ENCODE data around the gene ITGB2. TPM values are rescaled to one million over a fixed set of nuclear protein-coding genes. Genes with fewer than 3 reads are reported as not detected.

ITGB2 gene
- total RNA-seq, 6 experiments from 2014 or later = 0.19 to 0.45 (median 0.33) TPM; not detected in 3

DNA sequence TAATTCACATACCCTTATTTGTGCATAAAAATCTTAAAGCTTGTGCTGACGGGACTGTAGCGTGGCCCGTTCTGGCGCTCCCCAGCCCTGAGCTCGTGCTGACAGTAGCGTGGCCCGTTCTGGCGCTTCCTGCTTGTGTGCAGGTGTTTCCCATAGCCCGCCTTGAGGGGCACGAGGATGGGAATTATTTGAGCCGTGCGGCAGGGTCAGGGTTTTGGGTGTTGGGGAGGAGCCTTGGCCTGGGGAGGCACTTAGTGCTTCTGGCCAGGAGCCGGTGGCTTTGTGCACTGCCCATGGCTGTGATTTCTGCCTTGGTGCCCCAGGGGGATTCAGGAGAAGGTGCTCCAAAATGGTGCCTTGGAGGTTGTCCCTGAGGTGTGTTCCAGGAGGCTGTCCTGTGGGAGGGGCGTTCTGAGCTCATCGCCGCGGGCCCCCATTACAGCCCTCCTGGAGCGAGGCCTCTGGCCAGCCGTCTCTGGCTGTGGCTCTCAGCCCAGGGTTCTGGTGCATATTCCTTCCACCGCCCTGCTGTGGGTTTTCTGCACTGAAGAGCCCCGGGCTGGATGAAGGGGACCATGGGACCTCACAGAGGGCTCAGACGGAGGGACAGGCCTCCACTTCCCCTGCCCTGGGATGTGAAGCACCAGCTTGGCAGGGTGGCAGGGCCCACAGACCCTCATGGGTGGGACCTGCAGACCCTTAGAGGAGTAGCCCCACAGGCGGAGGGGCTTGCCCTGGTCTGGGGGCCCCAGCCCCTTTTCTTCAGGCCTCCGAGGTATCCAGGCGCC, 25.7 kb upstream of the ITGB2 start:
- DNase-seq = no peak
- peaks cover 11% of the 10 kb centered on the region for H3K4me1 Mint-ChIP-seq (ENCODE audit: low read depth)
- no peak overlapping the region for H3K27ac Mint-ChIP-seq
- TF ChIP-seq, protein P1, sequence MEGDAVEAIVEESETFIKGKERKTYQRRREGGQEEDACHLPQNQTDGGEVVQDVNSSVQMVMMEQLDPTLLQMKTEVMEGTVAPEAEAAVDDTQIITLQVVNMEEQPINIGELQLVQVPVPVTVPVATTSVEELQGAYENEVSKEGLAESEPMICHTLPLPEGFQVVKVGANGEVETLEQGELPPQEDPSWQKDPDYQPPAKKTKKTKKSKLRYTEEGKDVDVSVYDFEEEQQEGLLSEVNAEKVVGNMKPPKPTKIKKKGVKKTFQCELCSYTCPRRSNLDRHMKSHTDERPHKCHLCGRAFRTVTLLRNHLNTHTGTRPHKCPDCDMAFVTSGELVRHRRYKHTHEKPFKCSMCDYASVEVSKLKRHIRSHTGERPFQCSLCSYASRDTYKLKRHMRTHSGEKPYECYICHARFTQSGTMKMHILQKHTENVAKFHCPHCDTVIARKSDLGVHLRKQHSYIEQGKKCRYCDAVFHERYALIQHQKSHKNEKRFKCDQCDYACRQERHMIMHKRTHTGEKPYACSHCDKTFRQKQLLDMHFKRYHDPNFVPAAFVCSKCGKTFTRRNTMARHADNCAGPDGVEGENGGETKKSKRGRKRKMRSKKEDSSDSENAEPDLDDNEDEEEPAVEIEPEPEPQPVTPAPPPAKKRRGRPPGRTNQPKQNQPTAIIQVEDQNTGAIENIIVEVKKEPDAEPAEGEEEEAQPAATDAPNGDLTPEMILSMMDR (IDR thresholded peaks at IDR 0.05) = no peak
- H3K4me3 Mint-ChIP-seq = no peak overlapping the region
- no peaks in the 10 kb centered on the region; the same call in 1 of the 2 replicates for H3K36me3 Mint-ChIP-seq (ENCODE audit: low read depth)
- no peaks in the 10 kb centered on the region for H3K9me3 Mint-ChIP-seq
- H3K27me3 Mint-ChIP-seq (ENCODE audit: insufficient read depth) = no peaks in the 10 kb centered on the region

DNA sequence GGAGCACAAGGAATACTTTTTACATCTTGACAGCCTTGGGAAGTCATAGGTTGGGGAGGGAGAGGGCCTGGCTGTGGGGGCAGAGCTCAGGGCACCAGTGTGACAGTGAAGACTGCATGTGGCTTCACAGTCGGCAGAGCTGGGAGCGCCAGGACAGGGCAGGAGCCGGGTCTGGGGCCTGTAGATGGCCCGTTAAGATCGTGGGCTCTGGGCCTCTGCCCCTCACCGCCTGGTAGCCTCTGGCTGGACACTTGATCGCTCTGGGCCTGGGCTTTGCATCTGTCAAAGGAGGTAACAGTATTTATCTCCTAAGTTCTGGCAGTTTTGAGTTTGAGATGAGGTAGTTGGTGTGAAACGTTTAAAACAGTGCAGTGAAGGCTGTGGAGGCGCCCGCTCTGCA, 23.9 kb upstream of the ITGB2 start:
- Mint-ChIP-seq H3K27me3 (ENCODE audit: insufficient read depth) (no peaks in the 10 kb centered on the region), H3K27ac (no peak overlapping the region), H3K4me3 (no peak overlapping the region), H3K4me1 (ENCODE audit: low read depth) (peaks cover 22% of the 10 kb centered on the region), H3K36me3 (ENCODE audit: low read depth) (no peaks in the 10 kb centered on the region; the same call in 1 of the 2 replicates), H3K9me3 (no peaks in the 10 kb centered on the region)
- TF ChIP-seq, protein P1 (IDR thresholded peaks at IDR 0.05) = no peak
- no peak for DNase-seq

DNA sequence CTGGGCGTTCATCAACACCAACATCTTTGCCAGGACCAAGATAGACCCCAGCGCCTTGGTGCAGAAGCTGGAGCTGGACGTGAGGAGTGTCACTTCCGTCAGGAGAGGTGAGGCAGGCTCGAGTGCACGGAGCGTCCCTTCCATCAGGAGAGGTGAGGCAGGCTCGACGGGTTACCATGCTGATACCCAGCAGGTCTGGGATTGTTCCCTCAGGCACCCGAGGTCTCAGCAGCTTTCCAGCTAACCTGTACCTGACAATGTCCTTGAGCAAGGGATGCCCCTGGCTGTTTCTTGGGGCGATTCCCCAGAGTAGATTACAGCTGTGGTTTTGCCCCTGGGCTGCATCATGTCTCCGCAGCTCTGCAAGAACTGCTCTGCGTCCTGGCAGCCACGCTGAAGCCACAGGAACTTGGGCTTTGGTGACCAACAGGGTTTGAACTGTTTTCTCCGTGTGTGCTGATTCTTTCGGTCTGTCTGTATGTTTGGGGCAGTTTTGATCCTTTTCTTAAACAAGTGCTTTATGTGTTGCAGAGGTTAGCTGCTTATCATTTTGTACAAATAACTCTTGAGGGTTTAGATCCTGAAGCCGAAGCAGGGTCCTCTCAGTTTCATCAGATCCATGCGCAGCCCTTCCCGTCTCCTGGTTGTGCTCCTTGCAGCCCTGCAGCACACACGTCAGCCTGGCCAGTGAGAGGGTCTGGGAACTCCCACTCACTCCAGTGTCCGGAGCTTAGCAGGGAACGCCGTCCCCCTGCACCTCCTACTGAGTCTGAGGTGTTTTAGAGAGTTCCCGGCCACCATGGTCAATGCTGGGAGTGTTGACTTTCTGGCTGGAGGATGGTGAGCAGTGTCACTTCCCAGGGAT, 23.2 kb upstream of the ITGB2 start:
- Mint-ChIP-seq H3K27me3 (ENCODE audit: insufficient read depth) (no peaks in the 10 kb centered on the region), H3K27ac (no peak overlapping the region), H3K9me3 (no peaks in the 10 kb centered on the region), H3K4me1 (ENCODE audit: low read depth) (peaks cover 22% of the 10 kb centered on the region), H3K4me3 (no peak overlapping the region), H3K36me3 (ENCODE audit: low read depth) (no peaks in the 10 kb centered on the region; the same call in 1 of the 2 replicates)
- no peak for DNase-seq
- TF ChIP-seq, protein P1 (IDR thresholded peaks at IDR 0.05) = no peak

DNA sequence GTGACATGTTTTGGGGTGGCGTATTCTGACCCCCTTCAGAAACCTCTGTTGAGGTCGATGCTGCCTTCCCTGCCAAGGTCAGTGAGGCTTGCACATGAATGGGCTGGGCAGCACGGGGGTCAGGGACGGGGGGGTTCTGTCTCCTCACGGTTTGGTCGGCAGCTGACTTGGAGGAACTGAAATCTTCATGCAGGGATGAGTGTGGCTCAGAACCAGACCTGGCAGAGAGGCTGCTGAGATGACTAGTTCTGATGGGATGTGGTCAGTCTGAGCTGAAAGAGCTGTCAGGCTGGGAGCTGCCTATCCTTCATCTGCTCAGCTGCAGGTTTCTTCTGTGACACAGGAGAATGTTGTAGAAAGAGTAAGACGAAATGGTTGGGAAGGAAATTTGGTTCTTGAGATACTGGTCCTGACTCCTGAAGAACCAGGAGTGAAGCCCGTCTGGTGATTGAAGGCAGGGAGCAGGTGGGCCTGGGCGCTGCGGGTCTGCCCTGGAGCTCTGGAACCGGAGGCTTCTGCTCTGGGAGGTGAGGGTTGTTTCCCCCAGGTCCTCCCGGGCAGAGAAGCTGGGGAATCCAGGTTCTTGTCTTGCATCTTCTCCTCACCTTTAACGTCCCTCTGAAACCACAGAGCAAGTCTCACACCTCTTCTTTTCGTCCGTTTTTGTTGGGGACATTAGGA, 22.4 kb upstream of the ITGB2 start:
- H3K4me3 Mint-ChIP-seq = no peak overlapping the region
- H3K27me3 Mint-ChIP-seq (ENCODE audit: insufficient read depth) = no peaks in the 10 kb centered on the region
- DNase-seq = no peak
- TF ChIP-seq, protein P1 (IDR thresholded peaks at IDR 0.05) = no peak
- no peaks in the 10 kb centered on the region for H3K9me3 Mint-ChIP-seq
- H3K4me1 Mint-ChIP-seq (ENCODE audit: low read depth) = peaks cover 22% of the 10 kb centered on the region
- no peaks in the 10 kb centered on the region; the same call in 1 of the 2 replicates for H3K36me3 Mint-ChIP-seq (ENCODE audit: low read depth)
- no peak overlapping the region for H3K27ac Mint-ChIP-seq

DNA sequence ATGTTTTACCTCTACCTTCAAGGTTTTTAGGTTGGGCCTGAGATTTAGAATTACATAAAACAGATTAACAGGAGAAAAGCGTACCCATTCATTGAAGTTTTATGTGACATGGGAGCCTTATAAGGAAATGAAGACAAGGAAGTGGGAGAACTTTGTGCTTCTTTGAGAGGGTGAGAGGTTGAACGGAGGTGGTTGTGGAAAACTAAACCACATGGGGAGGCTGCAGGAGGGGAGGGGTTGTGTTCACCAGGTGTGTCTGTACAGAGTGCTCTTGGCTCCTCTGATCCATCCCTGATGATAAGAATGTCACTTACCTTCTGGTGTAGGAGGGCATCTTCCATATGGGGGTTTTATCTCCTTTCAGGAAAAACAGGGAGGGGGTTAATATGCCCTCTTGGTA, 21.9 kb upstream of the ITGB2 start:
- H3K27me3 Mint-ChIP-seq (ENCODE audit: insufficient read depth) = no peaks in the 10 kb centered on the region
- DNase-seq = no peak
- H3K9me3 Mint-ChIP-seq = no peaks in the 10 kb centered on the region
- H3K36me3 Mint-ChIP-seq (ENCODE audit: low read depth) = no peaks in the 10 kb centered on the region; the same call in 1 of the 2 replicates
- no peak overlapping the region; the same call in 1 of the 2 replicates for H3K4me3 Mint-ChIP-seq
- no peak overlapping the region for H3K27ac Mint-ChIP-seq
- TF ChIP-seq, protein P1 (IDR thresholded peaks at IDR 0.05) = no peak
- peaks cover 22% of the 10 kb centered on the region for H3K4me1 Mint-ChIP-seq (ENCODE audit: low read depth)
